H9 (cell line): ENCODE data around the gene TNFRSF17. TPM values are rescaled to one million over a fixed set of nuclear protein-coding genes. Genes with fewer than 3 reads are reported as not detected.
"Not testable (repeated sequence)": the region's sequence is repeated elsewhere in the genome, so short reads cannot be mapped to it uniquely, and the experiment has no call there.

Experiments
- DNase-seq: peaks from one replicate; pipeline ENCODE4 v3.0.0-alpha.2; 2017
- H2AFZ ChIP-seq: one replicate; pipeline ENCODE4 v1.6.1; 2013; ENCODE audit warnings: mild to moderate bottlenecking, low read length, control low read depth, moderate library complexity
- H2AK5ac ChIP-seq: 2 replicates; pipeline ENCODE4 v1.6.1; 2013; ENCODE audit warnings: low read length, control low read depth, mixed read lengths; ENCODE audit not compliant: insufficient read length
- H2BK120ac ChIP-seq: one replicate; pipeline ENCODE4 v1.6.1; 2013; ENCODE audit warnings: low read depth, mild to moderate bottlenecking, low read length, control low read depth, inconsistent platforms; ENCODE audit not compliant: poor library complexity, severe bottlenecking
- H2BK12ac ChIP-seq: 2 replicates; pipeline ENCODE4 v1.6.1; 2013; ENCODE audit warnings: low read length, control low read depth, mixed read lengths, low read depth; ENCODE audit not compliant: insufficient read length
- H2BK15ac ChIP-seq: 2 replicates; pipeline ENCODE4 v1.6.1; 2013; ENCODE audit warnings: low read depth, low read length, control low read depth
- H2BK20ac ChIP-seq: one replicate; pipeline ENCODE4 v1.6.1; 2013; ENCODE audit warnings: low read depth, mild to moderate bottlenecking, low read length, control low read depth, inconsistent platforms; ENCODE audit not compliant: poor library complexity, severe bottlenecking
- H2BK5ac ChIP-seq: 2 replicates; pipeline ENCODE4 v1.6.1; 2013; ENCODE audit warnings: low read length, control low read depth, mixed read lengths; ENCODE audit not compliant: insufficient read length
- H3K14ac ChIP-seq: 2 replicates; pipeline ENCODE4 v1.6.1; 2013; ENCODE audit warnings: low read length, control low read depth; ENCODE audit not compliant: insufficient read depth
- H3K18ac ChIP-seq: 2 replicates; pipeline ENCODE4 v1.6.1; 2013; ENCODE audit warnings: low read depth, mild to moderate bottlenecking, mixed read lengths, low read length, control low read depth; ENCODE audit not compliant: insufficient read length
- H3K23ac ChIP-seq: 2 replicates; pipeline ENCODE4 v1.6.1; 2013; ENCODE audit warnings: low read length, control low read depth, mixed read lengths, low read depth; ENCODE audit not compliant: insufficient read length
- H3K23me2 ChIP-seq: 2 replicates; pipeline ENCODE4 v1.6.1; 2013; ENCODE audit warnings: low read depth, mild to moderate bottlenecking, mixed read lengths, low read length, control low read depth; ENCODE audit not compliant: insufficient read length, poor library complexity, severe bottlenecking
- H3K27ac ChIP-seq: 2 replicates; pipeline ENCODE4 v1.5.1; 2013; ENCODE audit warnings: low read length, control low read depth, mixed read lengths, low read depth; ENCODE audit not compliant: insufficient read length
- H3K27me3 ChIP-seq: 2 replicates; pipeline ENCODE4 v1.6.1; 2013; ENCODE audit warnings: low read length, control low read depth, inconsistent platforms; ENCODE audit not compliant: insufficient read depth
- H3K4ac ChIP-seq: 2 replicates; pipeline ENCODE4 v1.6.1; 2013; ENCODE audit warnings: low read depth, mild to moderate bottlenecking, control low read depth, inconsistent platforms, low read length, moderate library complexity
- H3K4me1 ChIP-seq: 2 replicates; pipeline ENCODE4 v1.6.1; 2013; ENCODE audit warnings: low read length, control low read depth, inconsistent platforms; ENCODE audit not compliant: insufficient read depth
- H3K4me2 ChIP-seq: 2 replicates; pipeline ENCODE4 v1.6.1; 2013; ENCODE audit warnings: low read length, control low read depth, mixed read lengths; ENCODE audit not compliant: insufficient read length, insufficient read depth
- H3K56ac ChIP-seq: 2 replicates; pipeline ENCODE4 v1.6.1; 2013; ENCODE audit warnings: low read depth, mild to moderate bottlenecking, mixed read lengths, low read length, control low read depth; ENCODE audit not compliant: insufficient read length
- H3K79me1 ChIP-seq: 2 replicates; pipeline ENCODE4 v1.6.1; 2013; ENCODE audit warnings: low read depth, mild to moderate bottlenecking, moderate library complexity, low read length, control low read depth, inconsistent platforms; ENCODE audit not compliant: insufficient read depth, poor library complexity, severe bottlenecking
- H3K79me2 ChIP-seq: 2 replicates; pipeline ENCODE4 v1.6.1; 2013; ENCODE audit warnings: low read length, control low read depth, inconsistent platforms; ENCODE audit not compliant: insufficient read depth
- H3K9ac ChIP-seq: 2 replicates; pipeline ENCODE4 v1.6.1; 2013; ENCODE audit warnings: low read length, control low read depth, mixed read lengths; ENCODE audit not compliant: insufficient read length; ENCODE audit errors: extremely low read depth
- H3K9me3 ChIP-seq: one replicate; pipeline ENCODE4 v1.6.1; 2013; ENCODE audit warnings: low read depth, low read length, inconsistent platforms; ENCODE audit not compliant: control insufficient read depth
- H3T11ph ChIP-seq: one replicate; pipeline ENCODE4 v1.6.1; 2013; ENCODE audit warnings: mild to moderate bottlenecking, low read length, control low read depth, inconsistent platforms
- H4K20me1 ChIP-seq: one replicate; pipeline ENCODE4 v1.6.1; 2013; ENCODE audit not compliant: control insufficient read depth, insufficient read length, insufficient read depth
- H4K5ac ChIP-seq: 2 replicates; pipeline ENCODE4 v1.6.1; 2013; ENCODE audit warnings: low read depth, mild to moderate bottlenecking, mixed read lengths, low read length, control low read depth; ENCODE audit not compliant: insufficient read length
- H4K8ac ChIP-seq: replicated peaks from 2 replicates; pipeline ENCODE4 v1.6.1; 2013; ENCODE audit warnings: low read length, control low read depth, mixed read lengths, low read depth; ENCODE audit not compliant: insufficient read length
- H4K91ac ChIP-seq: 2 replicates; pipeline ENCODE4 v1.6.1; 2013; ENCODE audit warnings: low read depth, mild to moderate bottlenecking, moderate library complexity, mixed read lengths, low read length, control low read depth; ENCODE audit not compliant: insufficient read length
- H3K27ac Mint-ChIP-seq, 3 experiments: 2 replicates in 2 of 3; 3 replicates in 1 of 3; pipeline ENCODE4 v1.8.0; 2020 to 2021; ENCODE audit warnings: mixed read lengths in 3 of 3, mild to moderate bottlenecking in 1 of 3, moderate library complexity in 1 of 3
- H3K27me3 Mint-ChIP-seq: 2 replicates; pipeline ENCODE4 v1.8.0; 2021; ENCODE audit warnings: low read depth, mild to moderate bottlenecking, moderate library complexity, mixed read lengths
- H3K36me3 Mint-ChIP-seq, 3 experiments: 2 replicates in 2 of 3; 3 replicates in 1 of 3; pipeline ENCODE4 v1.8.0; 2020 to 2021; ENCODE audit warnings: low read depth in 3 of 3, mixed read lengths in 3 of 3; ENCODE audit not compliant: insufficient read depth in 1 of 3
- H3K4me1 Mint-ChIP-seq, 2 experiments: 2 replicates each; pipeline ENCODE4 v1.8.0; 2020; ENCODE audit warnings: mixed read lengths in 2 of 2
- H3K4me3 Mint-ChIP-seq, 2 experiments: 2 replicates in 1 of 2; 3 replicates in 1 of 2; pipeline ENCODE4 v1.8.0; 2020 to 2021; ENCODE audit warnings: mild to moderate bottlenecking in 2 of 2, mixed read lengths in 2 of 2, moderate library complexity in 1 of 2
- H3K9me3 Mint-ChIP-seq, 2 experiments: 2 replicates in 1 of 2; 3 replicates in 1 of 2; pipeline ENCODE4 v1.8.0; 2020; ENCODE audit warnings: mild to moderate bottlenecking in 2 of 2, mixed read lengths in 2 of 2, moderate library complexity in 1 of 2
- WGBS: extraction: QIAGEN DNeasy Blood & Tissue Kit; methylation state at CpG from one replicate; pipeline ENCODE4 v1.1.7; 2013; ENCODE audit warnings: missing lambda C conversion rate, low lambda C conversion rate, mixed read lengths; ENCODE audit not compliant: insufficient read length; ENCODE audit errors: extremely low coverage; 5-methylcytosine and 5-hydroxymethylcytosine counted together
- total RNA-seq: library from RNA; stranded (reverse); gene quantifications from 2 replicates; pipeline ENCODE4 v1.2.1, GENCODE V29; 2021

The TNFRSF17 gene
- total RNA-seq, 1 experiment from 2014 or later: not detected

- H3K27ac Mint-ChIP-seq, H3K23me2 ChIP-seq, H3K4me1 Mint-ChIP-seq, H2BK120ac ChIP-seq, H4K20me1 ChIP-seq, H2BK5ac ChIP-seq, H3K79me1 ChIP-seq, H4K91ac ChIP-seq, H3K4ac ChIP-seq, DNase-seq, H3K56ac ChIP-seq, H3K27me3 ChIP-seq, H3K14ac ChIP-seq, H3K4me2 ChIP-seq, H4K8ac ChIP-seq, H2BK12ac ChIP-seq, H3K23ac ChIP-seq, H3K27me3 Mint-ChIP-seq, H3K9ac ChIP-seq, H3K27ac ChIP-seq, H2AK5ac ChIP-seq, H2AFZ ChIP-seq, H2BK15ac ChIP-seq, H4K5ac ChIP-seq, H3K18ac ChIP-seq, H3K9me3 Mint-ChIP-seq, H3K79me2 ChIP-seq, H2BK20ac ChIP-seq, H3K4me3 Mint-ChIP-seq, H3K36me3 Mint-ChIP-seq, H3K9me3 ChIP-seq, H3T11ph ChIP-seq, H3K4me1 ChIP-seq: not testable (repeated sequence)
- no CpG with 5 or more reads among the region's 13 CpGs for WGBS
Observed at GRCh38 chr16:11927350-11927749, 37.7 kb upstream of the TNFRSF17 start.

GRCh38 chr16:11941945-11942344, 23.1 kb upstream of the TNFRSF17 start, which contains the start of gene NPIPB2:
Gene NPIPB2, minus strand, starts transcription at chr16:11942045. Its CDS starts 0 bp downstream, at chr16:11942045.
- not testable (repeated sequence) for H4K5ac ChIP-seq, H4K8ac ChIP-seq, DNase-seq, H2BK5ac ChIP-seq, H3K4me2 ChIP-seq, H3K27me3 Mint-ChIP-seq, H3K4ac ChIP-seq, H3K36me3 Mint-ChIP-seq, H2BK12ac ChIP-seq, H3K4me1 ChIP-seq, H3K18ac ChIP-seq, H3K79me1 ChIP-seq, H3K27ac ChIP-seq, H2BK120ac ChIP-seq, H3K23ac ChIP-seq, H4K91ac ChIP-seq, H2AFZ ChIP-seq, H3K9me3 ChIP-seq, H3K9ac ChIP-seq, H3K4me3 Mint-ChIP-seq, H2AK5ac ChIP-seq, H3K14ac ChIP-seq, H3K23me2 ChIP-seq, H3K27me3 ChIP-seq, H3K56ac ChIP-seq, H3K9me3 Mint-ChIP-seq, H2BK20ac ChIP-seq, H4K20me1 ChIP-seq, H3K79me2 ChIP-seq, H2BK15ac ChIP-seq, H3T11ph ChIP-seq, H3K27ac Mint-ChIP-seq, H3K4me1 Mint-ChIP-seq
- no CpG with 5 or more reads among the region's 4 CpGs for WGBS
